NCI-H128 (cell line): ENCODE measurements around the gene NTN4.
"Not testable (repeated sequence)": the region's sequence is repeated elsewhere in the genome, so short reads cannot be mapped to it uniquely, and the experiment has no call there.

Source experiments
- DNase-seq: peaks from one replicate; lab custom pipeline; 2025; ENCODE audit not compliant: unreplicated experiment; lab: John Stamatoyannopoulos, UW

The NTN4 gene

DNA sequence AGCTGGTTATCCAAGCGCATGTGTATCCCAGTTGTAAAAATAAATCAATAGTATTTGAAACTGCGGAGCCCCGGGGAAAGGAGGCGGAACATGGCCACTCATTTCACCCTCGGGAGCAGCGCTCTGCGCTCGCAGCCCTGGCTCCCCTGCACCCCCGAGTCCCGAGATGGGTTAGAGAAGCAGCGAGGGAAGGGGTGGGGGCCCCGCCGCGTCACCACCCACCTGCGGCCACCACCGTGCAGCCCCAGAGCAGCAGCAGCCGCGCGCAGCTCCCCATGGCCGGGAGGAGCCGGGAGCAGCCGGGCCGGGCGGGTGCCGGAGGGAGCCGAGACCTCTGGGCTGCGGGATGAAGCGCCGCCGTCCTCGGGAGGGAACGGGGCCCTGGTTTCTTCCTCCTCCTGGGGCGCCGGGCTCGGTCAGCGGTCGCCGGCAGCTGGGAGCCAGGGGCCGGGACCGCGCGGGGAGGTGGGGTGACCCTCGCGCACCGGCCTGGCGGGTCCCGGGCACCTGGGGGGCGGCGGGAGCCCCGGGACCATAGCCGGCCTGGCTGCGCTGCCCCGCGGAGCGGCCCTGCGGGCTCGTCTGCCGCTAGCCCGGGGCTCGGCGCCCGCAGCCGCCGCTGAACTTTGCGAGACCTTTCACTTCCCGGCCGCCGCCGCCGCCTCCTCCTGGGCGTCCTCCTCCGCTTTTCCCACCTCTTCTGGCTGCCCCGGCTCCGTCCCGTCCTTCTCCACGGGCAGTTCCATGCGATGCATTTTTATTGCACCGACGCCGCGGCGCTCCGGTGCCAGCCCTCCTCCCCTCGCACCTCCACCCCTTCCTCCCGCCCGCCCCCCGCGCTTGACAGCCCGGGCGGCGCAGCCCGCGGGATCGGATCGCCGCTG, at the start of gene NTN4:
Gene NTN4, minus strand, starts transcription at position 732 of the 884 bp plus-strand sequence. Its CDS starts 455 bp downstream, at position 277.
- no peak for DNase-seq

- no peak for DNase-seq
Observed at GRCh38 chr12:95838125-95838524, 47.6 kb upstream of the NTN4 start.

GRCh38 chr12:95837240-95838038, 46.9 kb upstream of the NTN4 start:
- no peak for DNase-seq

GRCh38 chr12:95836630-95837239, 46.2 kb upstream of the NTN4 start:
- no peak for DNase-seq

- no peak for DNase-seq
Observed at GRCh38 chr12:95836185-95836609, 45.6 kb upstream of the NTN4 start.

DNA sequence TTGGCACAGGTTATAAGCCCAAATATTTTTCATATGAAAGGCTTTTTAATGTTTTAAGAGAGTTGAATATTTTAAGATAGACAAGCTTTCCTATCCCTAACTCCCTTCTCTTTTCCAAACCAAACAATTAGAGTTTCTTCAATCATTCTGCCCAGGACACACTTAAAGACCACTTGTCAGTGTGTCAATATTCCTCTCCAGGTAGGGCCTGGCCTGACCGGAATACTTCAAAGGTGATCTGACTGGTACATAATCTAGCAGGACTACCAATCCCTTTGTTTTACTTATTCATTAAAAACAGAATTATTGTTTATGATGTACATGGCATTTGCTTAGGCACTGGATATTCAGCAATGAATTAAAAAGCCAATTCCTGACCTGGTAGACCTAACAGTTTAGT, 44.0 kb upstream of the NTN4 start:
- no peak for DNase-seq

DNA sequence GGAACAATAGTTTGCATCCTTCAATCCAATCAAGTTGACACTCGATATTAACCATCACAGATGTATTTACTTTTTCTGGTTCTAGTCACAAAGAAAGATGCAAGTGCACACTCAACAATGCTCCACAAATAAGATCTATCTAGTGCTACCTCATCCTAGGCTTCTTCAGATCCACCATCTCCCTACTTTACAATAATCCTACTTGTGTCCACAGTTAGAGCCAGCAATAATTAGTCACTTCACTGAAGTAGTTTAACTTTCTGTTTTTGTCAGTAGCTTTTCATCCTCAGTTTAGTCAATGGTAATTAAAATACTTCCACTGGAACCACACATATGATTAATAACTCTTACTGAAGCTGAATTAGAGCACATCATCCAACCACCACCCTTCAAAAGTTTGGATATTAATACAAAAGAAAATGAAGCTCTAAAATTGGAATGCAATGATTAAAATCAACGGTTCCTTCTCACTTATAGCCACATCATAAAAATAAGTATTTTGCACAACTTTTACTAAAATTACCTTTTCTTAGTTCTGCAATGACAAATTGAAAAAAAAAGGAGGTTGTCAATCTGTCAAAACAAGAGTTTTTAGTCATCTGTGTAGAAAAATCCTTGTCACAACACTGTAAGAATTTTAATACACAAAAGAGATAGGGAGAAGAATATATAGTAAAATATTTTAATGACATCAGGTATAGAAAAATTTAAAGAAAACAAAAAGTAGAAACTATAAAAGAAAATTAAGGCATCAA, 39.9 kb upstream of the NTN4 start:
- no peak for DNase-seq

DNA sequence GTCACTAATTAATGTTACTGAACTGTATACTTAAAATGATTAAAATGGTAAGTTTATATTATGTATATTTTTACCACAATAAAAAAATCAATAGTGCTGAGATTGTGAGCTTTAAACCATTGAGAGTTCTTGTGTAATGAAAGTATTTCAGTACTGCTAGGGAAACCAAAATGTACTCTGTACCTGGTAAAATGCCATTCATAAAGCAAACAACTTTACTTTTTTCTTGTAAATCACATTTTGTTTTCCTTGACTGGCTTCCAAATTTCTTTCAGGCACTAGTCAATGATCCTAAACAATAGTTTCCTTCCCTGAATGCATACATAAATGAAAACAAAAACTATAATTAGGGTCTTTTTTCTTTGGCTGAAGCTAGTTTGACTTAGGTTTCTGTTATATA, 38.8 kb upstream of the NTN4 start:
- DNase-seq = no peak

DNA sequence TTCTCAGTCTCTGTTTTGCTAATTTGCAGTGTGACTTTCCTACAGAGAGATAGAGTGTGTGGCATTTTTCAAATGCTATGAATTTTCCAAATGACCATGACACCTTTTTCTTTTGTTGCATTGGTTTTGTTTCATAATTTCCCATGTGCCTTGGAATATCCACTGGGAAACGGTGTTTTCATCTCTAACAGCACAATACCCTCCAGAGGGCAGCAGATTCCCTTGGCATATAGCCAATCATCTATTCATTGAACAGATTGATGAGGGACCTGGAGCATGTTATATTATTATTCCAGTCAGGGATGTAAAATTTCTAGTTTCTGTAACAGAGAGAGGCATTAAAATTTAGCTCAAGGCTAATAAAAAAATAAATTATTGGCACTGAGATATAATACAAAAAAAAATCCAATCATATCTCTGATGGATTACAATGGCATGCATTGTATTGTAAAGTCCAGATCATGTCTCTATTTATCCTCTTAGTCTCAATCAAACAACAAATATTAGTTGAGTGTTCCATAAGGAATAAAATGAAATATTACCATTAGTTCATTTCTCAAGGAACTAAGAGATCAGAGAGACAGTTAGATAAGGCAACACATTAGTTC, 29.6 kb upstream of the NTN4 start:
- peak; percentile 52 for DNase-seq

DNA sequence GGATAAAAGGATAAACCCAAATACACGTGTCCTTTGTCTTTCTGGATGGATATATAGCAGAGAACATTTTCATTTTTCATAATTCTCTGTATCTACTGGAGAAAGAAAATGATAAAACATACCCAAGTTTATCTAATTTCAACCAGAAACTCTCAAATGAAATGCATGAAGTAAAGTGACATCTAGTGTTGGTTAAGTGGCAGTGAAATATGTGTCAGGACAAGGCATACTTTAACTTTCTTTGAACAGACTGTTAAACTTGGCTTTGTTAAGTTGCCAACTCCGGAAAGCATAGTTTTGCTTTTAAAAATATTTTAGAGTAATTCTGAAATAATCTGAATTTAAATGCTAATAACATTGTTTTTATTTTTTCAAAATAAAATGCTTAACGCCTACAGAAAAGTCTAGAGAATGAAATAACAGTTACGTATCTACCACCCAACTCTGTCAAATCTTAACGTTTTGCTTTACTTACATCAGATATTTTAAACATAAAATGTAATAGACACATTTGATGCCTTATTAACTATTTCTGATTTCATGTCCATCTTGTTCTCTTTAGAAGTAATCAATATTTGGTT, 25.2 kb upstream of the NTN4 start:
- DNase-seq = no peak

DNA sequence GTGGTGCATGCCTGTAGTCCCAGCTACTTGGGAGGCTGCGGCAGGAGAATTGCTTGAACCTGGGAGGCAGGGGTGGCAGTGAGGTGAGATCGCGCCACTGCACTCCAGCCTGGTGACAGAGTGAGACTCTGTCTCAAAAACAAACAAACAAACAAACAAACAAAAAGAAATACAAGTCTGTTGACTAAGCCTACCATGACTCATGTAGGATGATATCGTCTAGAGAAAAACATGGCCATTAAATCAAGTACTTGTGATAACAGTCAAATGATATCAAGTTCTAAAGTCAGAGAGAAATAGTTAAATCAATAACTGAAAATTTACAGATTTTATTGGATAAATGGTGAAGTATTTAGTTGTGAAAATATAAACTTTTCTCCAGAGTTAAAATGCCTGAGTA, 21.6 kb upstream of the NTN4 start:
- not testable (repeated sequence) for DNase-seq

- no peak for DNase-seq
Observed at GRCh38 chr12:95810411-95810810, 19.8 kb upstream of the NTN4 start.

DNA sequence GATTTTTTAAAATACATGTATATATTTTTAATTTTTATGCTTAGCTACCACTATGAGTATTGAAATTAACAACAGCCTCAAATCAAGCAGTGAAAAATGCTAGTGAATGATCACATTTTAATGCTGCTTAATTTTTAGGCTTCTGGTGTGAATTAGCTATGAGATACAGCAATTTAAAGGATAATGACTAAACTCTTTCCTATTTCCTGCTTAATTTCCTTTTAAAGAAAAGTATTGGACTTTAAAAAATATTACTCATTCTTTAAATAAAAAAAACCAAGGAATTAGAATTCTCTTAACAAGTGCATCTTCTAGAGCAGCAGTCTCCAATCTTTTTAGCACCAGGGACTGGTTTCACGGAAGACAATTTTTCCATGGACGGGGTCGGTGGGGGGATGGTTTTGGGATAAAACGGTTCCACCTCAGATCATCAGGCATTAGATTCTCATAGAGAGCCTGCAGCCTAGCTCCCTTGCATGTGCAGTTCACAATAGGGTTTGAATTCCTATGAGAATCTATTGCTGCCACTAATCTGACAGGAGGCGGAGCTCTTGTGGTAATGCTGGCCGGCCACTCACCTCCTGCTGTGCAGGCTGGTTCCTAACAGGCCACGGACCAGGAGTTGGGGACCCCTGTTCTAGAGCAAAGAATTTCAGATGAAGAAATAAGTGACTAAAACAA, 18.6 kb upstream of the NTN4 start:
- no peak for DNase-seq

GRCh38 chr12:95808146-95808545, 17.6 kb upstream of the NTN4 start:
- DNase-seq = no peak

GRCh38 chr12:95805864-95806671, 15.5 kb upstream of the NTN4 start:
- no peak for DNase-seq

DNA sequence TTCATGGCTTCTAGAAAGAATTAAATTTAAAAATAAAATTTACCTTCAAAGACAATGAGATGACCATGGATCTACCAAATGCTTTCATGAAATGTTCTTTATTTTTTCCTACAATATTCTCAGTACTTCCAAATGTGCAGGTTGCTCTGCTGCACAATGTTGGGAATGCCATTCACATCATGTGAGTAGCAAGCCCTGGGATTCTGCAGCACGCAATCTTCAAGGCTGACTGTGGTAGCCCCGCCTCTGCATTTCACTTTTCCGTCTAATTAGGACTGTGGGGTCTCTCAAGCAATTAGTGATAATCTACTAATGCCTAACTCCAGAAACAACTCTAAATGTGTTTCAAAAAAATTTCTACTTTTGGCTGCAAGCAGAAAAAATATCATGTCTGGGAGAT, 13.7 kb upstream of the NTN4 start:
- DNase-seq = no peak

DNA sequence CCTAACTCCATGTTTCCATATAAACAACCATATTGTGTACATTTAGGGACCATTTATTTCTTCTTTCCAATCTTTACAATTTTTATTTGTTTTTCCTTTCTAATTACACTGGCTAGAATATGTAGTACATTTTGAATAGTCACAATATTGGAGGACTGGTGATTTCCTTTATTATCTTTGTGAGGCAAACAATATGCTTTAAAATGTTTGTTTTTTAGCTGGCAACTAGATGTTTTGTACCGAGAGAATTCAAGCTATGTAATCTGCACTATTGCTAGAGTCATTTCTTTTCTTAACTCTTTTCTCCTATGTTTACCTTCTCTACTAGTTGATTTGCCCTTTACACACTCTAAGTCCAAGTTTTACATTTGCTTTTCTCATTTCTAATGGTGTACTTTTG, 13.3 kb upstream of the NTN4 start:
- no peak for DNase-seq

DNA sequence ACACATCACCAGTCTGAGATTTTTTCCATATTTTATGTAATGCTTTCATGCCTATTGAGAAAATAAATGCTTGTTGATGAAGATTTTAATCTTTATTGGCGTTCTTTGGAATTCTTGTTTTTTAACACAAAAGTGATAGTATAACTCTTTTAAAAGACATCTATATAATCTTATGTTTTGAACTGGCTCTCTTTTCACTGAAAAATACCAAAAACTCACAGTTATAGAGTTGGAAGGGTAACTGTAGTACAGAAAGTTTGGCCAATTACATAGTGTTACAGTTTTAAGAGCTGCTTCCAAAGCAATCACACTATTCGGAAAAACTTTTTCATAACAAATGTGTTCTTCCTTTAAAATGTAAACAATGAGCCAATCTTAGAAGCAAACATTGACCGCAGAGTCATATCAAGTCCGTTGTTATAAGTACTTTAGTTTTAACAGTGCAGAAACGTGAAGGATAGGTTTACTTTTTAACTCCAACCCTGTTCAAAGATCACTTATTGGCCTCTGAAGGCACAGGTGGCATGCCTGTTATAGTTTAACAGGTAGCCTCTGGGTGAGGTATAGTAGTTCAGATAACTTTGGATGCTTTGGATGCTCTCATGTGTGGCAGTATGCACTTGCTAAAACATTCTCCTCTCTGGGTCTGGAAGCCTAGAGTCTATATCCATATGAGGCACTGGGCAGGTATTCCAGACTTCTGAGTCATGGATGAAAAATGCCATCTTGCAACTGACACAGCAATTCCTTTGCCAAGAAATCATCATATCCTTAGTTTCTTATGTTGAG, 12.1 kb upstream of the NTN4 start:
- DNase-seq = no peak
